ENCODE results near the gene BDH1. TPM values are rescaled to one million over a fixed set of nuclear protein-coding genes. Genes with fewer than 3 reads are reported as not detected.

BDH1 gene
- total and polyA plus RNA-seq, 2 of the 13 experiments (the other 11 are each of a cell fraction or from before 2014, with no cell fraction given), result 21.2 to 71.9 TPM

- no peak overlapping the region for H2AFZ ChIP-seq (ENCODE audit: low read length)
- no peak overlapping the region for H3K27ac ChIP-seq (ENCODE audit: extremely low read length, insufficient read depth, low read length)
- in situ Hi-C loops (cut with HindIII; ENCODE audit: extremely low pct_ligation_motif_present, low pct_unique_long_range_greater_than_20kb) (no loop called here), intact Hi-C loops (cut with micrococcal nuclease; ENCODE audit: unreplicated experiment) (no loop called here)
- H3K4me1 ChIP-seq (ENCODE audit: insufficient read depth, low read length), result peaks cover 75% of the 10 kb centered on the region
- H3K36me3 ChIP-seq (replicated peaks in 1 of 2; ENCODE audit: control insufficient read depth in 1 of 2, insufficient read depth in 2 of 2, low read length in 2 of 2), result no peaks in the 10 kb centered on the region
- WGBS (ENCODE audit: low lambda C conversion rate), result 92% methylated on average over 7 of the region's 8 CpGs
- FAIRE-seq (no peak), ATAC-seq (no peak), DNase-seq (ENCODE audit: low spot score) (no peak)
- ChIA-PET POLR2A (no interaction called here), CTCF (ENCODE audit: low intra/inter-chr PET ratio, low total read pairs) (no interaction called here)
- no peak overlapping the region for H3K4me2 ChIP-seq (ENCODE audit: low read depth, low read length)
- H4K20me1 ChIP-seq (ENCODE audit: insufficient read depth, low read length), result no peaks in the 10 kb centered on the region
- H3K9me3 ChIP-seq (ENCODE audit: low read length), result no peaks in the 10 kb centered on the region
- no peaks in the 10 kb centered on the region for H3K27me3 ChIP-seq (ENCODE audit: control insufficient read depth in 1 of 2, insufficient read depth in 2 of 2, low read length in 2 of 2)
- BruUV-seq (replicated peaks), result no TSS peak
- no peak overlapping the region for H3K9ac ChIP-seq (ENCODE audit: insufficient read depth, low read depth, low read length)
- no peaks in the 10 kb centered on the region for H3K79me2 ChIP-seq (ENCODE audit: insufficient read depth, low read length)
- no peak for TF ChIP-seq SIX1 (CRISPR knock-in tag; IDR thresholded peaks at IDR 0.05; ENCODE audit: borderline replicate concordance)
- TF ChIP-seq MAF1 (CRISPR knock-in tag; IDR thresholded peaks at IDR 0.05; ENCODE audit: borderline replicate concordance), result no peak
- TF ChIP-seq HNRNPUL1 (IDR thresholded peaks at IDR 0.05; ENCODE audit: low read depth, low read length), result no peak
- H3K4me3 ChIP-seq (replicated peaks in 1 of 3; ENCODE audit: insufficient read depth in 1 of 3, low read depth in 2 of 3, low read length in 3 of 3), result no peak overlapping the region
Measured at GRCh38 chr3:197495059-197495455, 60.7 kb downstream of the BDH1 start.

GRCh38 chr3:197494366-197495058 lies 61.3 kb downstream of the BDH1 start:
- intact Hi-C loops (cut with micrococcal nuclease; ENCODE audit: unreplicated experiment), result no loop called here
- Histone ChIP-seq H3K79me2 (ENCODE audit: insufficient read depth, low read length) (no peaks in the 10 kb centered on the region), H3K36me3 (replicated peaks in 1 of 2; ENCODE audit: control insufficient read depth in 1 of 2, insufficient read depth in 2 of 2, low read length in 2 of 2) (no peaks in the 10 kb centered on the region), H3K9ac (ENCODE audit: insufficient read depth, low read depth, low read length) (0 out of 2 replicates have a peak overlapping the region, but pooled peaks have one; percentile 6), H3K27me3 (ENCODE audit: control insufficient read depth in 1 of 2, insufficient read depth in 2 of 2, low read length in 2 of 2) (no peaks in the 10 kb centered on the region), H3K4me1 (ENCODE audit: insufficient read depth, low read length) (peaks cover 75% of the 10 kb centered on the region), H2AFZ (ENCODE audit: low read length) (no peak overlapping the region), H3K27ac (ENCODE audit: extremely low read length, insufficient read depth, low read length) (no peak overlapping the region), H3K9me3 (ENCODE audit: low read length) (no peaks in the 10 kb centered on the region), H3K4me2 (ENCODE audit: low read depth, low read length) (peak overlapping the region; percentile 19), H3K4me3 (replicated peaks in 1 of 3; ENCODE audit: insufficient read depth in 1 of 3, low read depth in 2 of 3, low read length in 3 of 3) (no peak overlapping the region), H4K20me1 (ENCODE audit: insufficient read depth, low read length) (no peaks in the 10 kb centered on the region)
- FAIRE-seq, result no peak
- DNase-seq (ENCODE audit: low spot score), result peak; percentile 71
- ChIA-PET POLR2A (no interaction called here), CTCF (ENCODE audit: low intra/inter-chr PET ratio, low total read pairs) (no interaction called here)
- in situ Hi-C loops (cut with HindIII; ENCODE audit: extremely low pct_ligation_motif_present, low pct_unique_long_range_greater_than_20kb), result no loop called here
- peak; percentile 34 for ATAC-seq
- 77% methylated on average over 10 of the region's 10 CpGs for WGBS (ENCODE audit: low lambda C conversion rate)
- BruUV-seq (replicated peaks), result no TSS peak
- TF ChIP-seq ATF2 (CRISPR knock-in tag; IDR thresholded peaks at IDR 0.05) (no peak), SOX5 (CRISPR knock-in tag; IDR thresholded peaks at IDR 0.05; ENCODE audit: borderline replicate concordance) (peak; percentile 11; the same call in 1 of the 2 replicates), ATM (IDR thresholded peaks at IDR 0.05; ENCODE audit: borderline replicate concordance) (no peak), NKX3-1 (CRISPR knock-in tag; IDR thresholded peaks at IDR 0.05) (no peak), SAP130 (CRISPR knock-in tag; IDR thresholded peaks at IDR 0.05; ENCODE audit: low read depth) (peak; percentile 60), HDAC1 (CRISPR knock-in tag; IDR thresholded peaks at IDR 0.05) (no peak), HMG20A (CRISPR knock-in tag; IDR thresholded peaks at IDR 0.05; ENCODE audit: borderline replicate concordance) (peak; percentile 48; the same call in 1 of the 2 replicates), MAFF (IDR thresholded peaks at IDR 0.05; ENCODE audit: low read depth, low read length) (peak; percentile 26; the same call in 1 of the 2 replicates), NFAT5 (CRISPR knock-in tag; IDR thresholded peaks at IDR 0.05) (no peak)
